G401.6 (cell line): ENCODE measurements around the gene MYT1.

Experiments used
- FAIRE-seq: peaks from 2 replicates; lab custom pipeline; 2012; peaks lifted over from hg19 to GRCh38; lab: Jason Lieb, UNC

The MYT1 gene

GRCh38 chr20:64219202-64219601 is 55.0 kb downstream of the MYT1 start:
- FAIRE-seq: no peak

DNA sequence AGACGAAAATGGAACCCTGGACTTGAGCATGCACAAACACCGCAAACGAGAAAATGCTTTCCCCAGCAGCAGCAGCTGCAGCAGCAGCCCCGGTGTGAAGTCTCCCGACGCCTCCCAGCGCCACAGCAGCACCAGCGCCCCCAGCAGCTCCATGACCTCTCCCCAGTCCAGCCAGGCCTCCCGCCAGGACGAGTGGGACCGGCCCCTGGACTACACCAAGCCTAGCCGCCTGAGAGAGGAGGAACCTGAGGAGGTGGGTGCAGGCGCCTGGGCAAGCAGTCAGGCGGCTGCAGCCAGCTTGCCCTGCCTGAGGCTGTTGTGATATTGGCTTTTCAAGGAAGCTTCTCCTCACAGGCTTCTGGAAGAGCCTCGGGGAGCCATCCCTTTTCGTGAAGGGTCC is 55.5 kb downstream of the MYT1 start:
- FAIRE-seq: no peak

DNA sequence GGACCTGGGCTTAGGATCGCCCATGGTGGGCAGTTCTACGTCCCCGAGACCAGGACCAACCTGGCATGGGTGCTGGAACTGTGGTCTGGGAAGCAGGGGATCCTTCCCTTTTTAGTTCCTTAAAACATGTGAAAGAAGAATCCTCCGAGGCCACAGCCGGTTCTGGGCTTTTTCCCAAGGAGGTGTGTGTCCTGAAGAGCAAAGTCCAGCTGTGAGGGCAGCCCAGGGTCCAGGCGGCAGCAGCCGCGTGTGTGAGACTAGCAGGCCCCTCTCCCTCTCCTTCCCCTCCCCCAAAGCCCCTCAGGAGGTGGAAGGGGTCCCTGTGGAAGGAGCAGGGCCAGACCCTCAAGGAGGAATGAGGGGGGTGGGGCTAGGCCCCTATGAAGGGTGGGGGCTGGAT is 56.2 kb downstream of the MYT1 start:
- no peak for FAIRE-seq

- FAIRE-seq: no peak
Measured at GRCh38 chr20:64220891-64221527, 56.8 kb downstream of the MYT1 start.

DNA sequence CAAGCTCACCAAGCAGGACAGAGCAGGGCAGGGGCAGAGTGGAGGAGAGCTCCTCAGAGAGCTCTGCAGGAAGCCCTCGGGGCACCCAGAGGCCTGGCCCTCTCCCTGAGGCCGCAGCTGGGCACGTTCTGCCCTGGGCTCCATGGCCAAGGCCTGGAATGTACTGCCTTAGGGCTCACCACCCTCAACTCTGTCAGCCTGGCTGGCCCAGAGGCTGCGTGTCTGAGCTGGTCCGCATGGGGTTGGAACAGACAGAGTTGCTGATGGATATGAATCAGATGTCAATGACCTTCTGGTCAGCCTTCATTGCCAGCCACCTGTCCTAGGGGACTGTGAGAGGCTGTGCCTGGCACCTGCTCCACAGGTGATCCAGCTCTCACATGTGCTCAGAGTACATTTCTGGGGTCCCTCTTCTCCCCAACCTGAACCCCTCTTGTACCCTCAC is 58.1 kb downstream of the MYT1 start:
- FAIRE-seq: no peak

DNA sequence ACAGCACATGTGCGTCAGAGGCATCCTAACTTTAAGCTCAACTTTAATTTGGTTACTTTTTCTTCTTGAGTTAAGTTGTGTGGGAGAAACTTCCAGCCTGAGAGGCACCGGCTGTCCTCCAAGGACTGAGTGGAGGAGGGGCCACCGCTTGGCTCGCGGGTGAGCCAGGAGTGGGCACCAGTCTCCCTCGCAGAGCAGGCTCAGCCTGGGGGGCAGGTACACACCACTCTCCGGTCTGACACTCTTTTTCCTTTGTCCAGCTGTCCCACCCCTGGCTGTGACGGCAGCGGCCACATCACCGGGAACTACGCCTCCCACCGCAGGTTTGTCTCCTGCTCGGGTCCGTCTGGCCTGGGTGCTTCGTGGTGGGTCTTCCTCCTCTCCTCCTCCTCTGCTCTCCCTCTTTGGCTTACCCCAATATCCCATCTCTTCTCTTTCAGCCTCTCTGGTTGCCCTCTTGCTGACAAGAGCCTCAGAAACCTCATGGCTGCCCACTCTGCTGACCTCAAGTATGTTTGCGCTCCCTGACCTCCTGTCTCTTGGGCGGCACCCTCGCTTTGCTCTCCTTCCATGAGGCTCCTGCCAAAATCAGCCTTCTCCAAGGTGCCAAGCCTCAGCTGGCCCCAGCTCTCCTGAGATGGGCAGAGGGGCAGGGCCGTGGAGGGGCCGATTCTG is 58.7 kb downstream of the MYT1 start:
- FAIRE-seq: no peak

GRCh38 chr20:64223526-64224067 is 59.3 kb downstream of the MYT1 start:
- no peak for FAIRE-seq

GRCh38 chr20:64224351-64225170 is 60.3 kb downstream of the MYT1 start:
- no peak for FAIRE-seq

DNA sequence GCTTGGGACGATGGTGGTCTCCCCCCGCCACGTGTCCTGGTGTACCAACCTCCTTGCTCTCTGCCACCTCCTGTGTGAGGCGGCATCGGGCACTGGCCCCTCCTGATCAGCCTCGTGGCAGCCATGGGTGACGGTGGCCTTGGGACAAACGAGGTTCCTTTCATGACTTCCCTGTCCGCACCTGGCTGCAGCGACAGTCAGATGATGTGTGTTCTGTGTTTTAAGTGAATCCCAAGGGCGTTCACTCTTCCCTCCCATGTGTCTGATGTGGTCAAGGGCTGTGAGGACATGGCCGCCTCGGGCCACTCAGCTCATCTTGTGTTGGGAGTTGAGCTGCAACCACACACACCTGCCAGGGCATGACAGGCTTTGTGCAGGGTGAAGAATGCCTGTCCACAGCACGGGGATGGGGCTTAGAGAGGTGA is 60.9 kb downstream of the MYT1 start:
- FAIRE-seq: no peak

GRCh38 chr20:64225828-64226598 is 61.8 kb downstream of the MYT1 start:
- no peak for FAIRE-seq

- no peak for FAIRE-seq
Measured at GRCh38 chr20:64226686-64227580, 62.7 kb downstream of the MYT1 start.

- no peak for FAIRE-seq
Measured at GRCh38 chr20:64228086-64228653, 63.9 kb downstream of the MYT1 start.

DNA sequence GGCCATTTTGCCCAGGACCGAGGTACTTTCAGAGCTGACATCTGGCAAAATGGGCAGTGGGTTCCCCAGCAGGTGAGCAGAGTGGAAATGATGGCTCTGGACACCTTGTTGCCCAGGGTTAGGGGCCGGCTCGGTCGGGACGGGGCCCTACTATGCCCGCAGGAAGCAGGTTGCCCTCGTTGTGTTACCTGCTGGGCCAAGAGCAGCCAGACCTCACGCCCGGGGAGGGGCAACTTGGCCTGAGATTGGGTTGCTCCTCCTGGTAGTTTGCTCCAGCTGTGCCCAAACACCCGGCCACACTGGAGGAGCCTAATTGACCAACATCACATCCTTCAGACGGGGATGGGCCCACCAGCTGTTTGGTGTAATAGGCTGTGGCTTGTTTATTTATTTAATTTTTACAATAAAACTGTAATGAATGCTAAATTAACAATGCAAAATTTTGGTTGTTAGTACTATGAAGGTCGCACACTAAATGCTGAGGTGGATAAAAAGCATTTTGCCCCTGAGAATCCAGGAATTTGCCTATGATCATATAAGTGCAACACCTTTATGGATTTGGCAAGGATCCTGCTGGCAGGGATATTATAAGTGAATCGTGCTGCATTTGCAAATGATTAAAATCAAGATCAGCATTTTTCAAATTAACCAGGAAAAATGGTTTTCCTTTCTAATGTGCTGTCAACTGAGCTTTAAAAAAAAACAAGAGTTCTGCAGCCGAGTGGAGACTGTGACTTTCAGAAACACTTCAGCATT is 64.7 kb downstream of the MYT1 start:
- FAIRE-seq: no peak

DNA sequence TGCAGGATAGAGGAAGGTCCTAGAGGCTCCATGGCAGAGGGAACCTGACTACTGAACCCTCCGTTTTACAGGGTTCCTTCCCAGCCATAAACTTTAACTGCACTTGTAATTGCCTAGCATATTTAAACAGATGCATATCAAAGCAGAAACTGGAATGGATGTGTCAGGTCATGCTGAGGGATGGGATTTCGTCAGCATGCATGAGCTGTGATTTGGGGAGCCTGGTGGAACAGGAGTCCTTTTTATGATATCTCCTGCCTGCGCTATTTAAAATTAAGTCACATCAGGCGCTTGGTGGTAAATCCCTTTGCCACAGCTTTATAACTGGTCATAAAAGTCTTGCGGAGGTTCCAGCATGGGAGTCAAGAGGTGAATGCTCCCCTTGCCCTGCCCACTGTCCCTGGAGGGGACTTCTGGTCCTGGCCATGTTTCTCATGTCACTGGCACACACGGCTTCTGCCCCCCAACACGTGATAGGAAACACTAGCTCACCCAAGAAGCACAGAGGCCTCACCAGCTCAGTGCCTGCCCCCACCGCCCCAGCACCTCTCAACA is 65.3 kb downstream of the MYT1 start:
- no peak for FAIRE-seq

- FAIRE-seq: no peak
Measured at GRCh38 chr20:64230461-64231145, 66.4 kb downstream of the MYT1 start.

- no peak for FAIRE-seq
Measured at GRCh38 chr20:64231621-64232550, 67.6 kb downstream of the MYT1 start.

GRCh38 chr20:64232794-64233193 is 68.5 kb downstream of the MYT1 start:
- FAIRE-seq: no peak

DNA sequence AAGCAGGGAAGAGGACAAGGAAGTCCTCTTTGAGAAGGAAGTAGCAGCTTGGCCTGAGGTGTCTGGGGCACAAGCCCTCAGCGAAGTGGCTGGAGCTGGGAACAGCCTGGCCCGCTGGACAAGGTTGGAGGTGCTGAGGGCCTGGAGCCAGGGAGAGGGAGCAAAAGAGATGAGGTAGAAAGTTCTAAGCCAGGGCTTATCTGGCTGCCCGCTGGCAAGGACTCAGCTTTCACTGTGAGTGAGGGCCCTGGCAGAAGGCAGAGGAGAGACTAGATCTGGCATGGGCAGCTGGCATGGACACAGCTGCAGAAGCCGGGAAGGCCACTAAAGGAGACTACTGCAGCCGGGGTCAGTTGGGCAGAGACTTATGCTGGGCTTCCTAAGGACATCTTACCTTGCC is 69.5 kb downstream of the MYT1 start:
- no peak for FAIRE-seq
